ENCODE measurements around the gene ZC3H13. TPM values are rescaled to one million over a fixed set of nuclear protein-coding genes. Genes with fewer than 3 reads are reported as not detected.

The ZC3H13 gene
- total and polyA plus RNA-seq, 2 of the 8 experiments (the other 6 are each of a cell fraction or from before 2014, with no cell fraction given), result 5.1 to 57.8 TPM

DNA sequence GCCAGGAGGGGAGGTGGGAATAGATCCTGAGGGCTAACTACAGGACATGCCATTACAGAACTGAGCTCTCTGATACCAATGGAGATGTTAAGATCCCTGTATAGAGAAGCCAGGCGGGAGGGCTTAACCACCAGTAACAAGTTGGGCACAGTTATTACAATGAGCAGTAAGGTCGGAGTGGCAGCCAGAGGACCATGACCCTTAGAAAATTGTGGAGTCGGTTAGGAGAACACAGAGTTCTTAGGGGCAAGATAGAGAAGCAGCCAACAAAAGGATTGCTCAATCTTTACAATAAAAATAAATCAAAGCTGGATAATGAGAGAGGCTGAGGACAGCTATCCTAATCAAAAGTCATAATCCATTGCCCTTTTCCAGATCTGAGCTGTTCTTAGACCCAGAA is 41.9 kb upstream of the ZC3H13 start:
- Histone ChIP-seq H3K4me1 (replicated peaks in 1 of 4; ENCODE audit: control insufficient read depth in 3 of 4, insufficient read depth in 4 of 4, low read length in 3 of 4) (no peaks in the 10 kb centered on the region), H3K4ac (replicated peaks; ENCODE audit: insufficient read length, low read depth, low read length) (no peak overlapping the region), H2BK5ac (ENCODE audit: low read depth, low read length) (no peak overlapping the region), H3K23ac (ENCODE audit: insufficient read length) (no peak overlapping the region), H3K27me3 (replicated peaks in 1 of 4; ENCODE audit: control insufficient read depth in 3 of 4, extremely low read depth in 1 of 4, insufficient read depth in 3 of 4, low read length in 3 of 4) (peaks cover 0 to 1% (median 0%) of the 10 kb centered on the region in 4 experiments; a peak in 1 of 7 replicates), H2BK20ac (ENCODE audit: low read length) (no peak overlapping the region), H3K79me1 (ENCODE audit: low read depth, low read length) (no peaks in the 10 kb centered on the region), H3K18ac (ENCODE audit: extremely low read depth, low read length) (no peak overlapping the region), H3K79me2 (ENCODE audit: control insufficient read depth in 1 of 2, insufficient read depth in 2 of 2, low read length in 2 of 2) (no peaks in the 10 kb centered on the region), H3K36me3 (ENCODE audit: control insufficient read depth in 2 of 4, insufficient read depth in 4 of 4, low read length in 3 of 4) (no peaks in the 10 kb centered on the region), H2BK15ac (ENCODE audit: low read length) (no peak overlapping the region), H2AFZ (ENCODE audit: low read length) (no peak overlapping the region), H4K5ac (ENCODE audit: insufficient read length, low read depth, low read length) (no peak overlapping the region), H3K56ac (replicated peaks; ENCODE audit: insufficient read length, low read depth, low read length) (no peak overlapping the region), H3K4me2 (ENCODE audit: insufficient read depth in 1 of 2, low read depth in 2 of 2, low read length in 2 of 2) (no peak overlapping the region), H2BK120ac (replicated peaks; ENCODE audit: low read depth, low read length) (no peak overlapping the region), H3K23me2 (ENCODE audit: low read depth, low read length) (no peaks in the 10 kb centered on the region), H3K4me3 (ENCODE audit: extremely low read depth in 1 of 4, insufficient read depth in 2 of 4, low read depth in 3 of 4, low read length in 4 of 4) (no peak overlapping the region), H4K8ac (ENCODE audit: extremely low read depth, insufficient read depth, low read length) (no peak overlapping the region), H2BK12ac (ENCODE audit: low read depth, low read length) (no peak overlapping the region), H3K9me3 (ENCODE audit: insufficient read depth in 2 of 2, low read depth in 1 of 2, low read length in 1 of 2) (no peaks in the 10 kb centered on the region), H3K14ac (ENCODE audit: insufficient read length) (no peak overlapping the region), H4K91ac (replicated peaks; ENCODE audit: insufficient read length, low read length) (no peak overlapping the region), H3K9ac (replicated peaks in 1 of 4; ENCODE audit: extremely low read depth in 1 of 4, low read depth in 3 of 4, low read length in 3 of 4) (no peak overlapping the region), H4K20me1 (replicated peaks in 1 of 2; ENCODE audit: control insufficient read depth in 1 of 2, insufficient read depth in 2 of 2, low read length in 2 of 2) (no peaks in the 10 kb centered on the region), H3K27ac (ENCODE audit: low read depth, low read length) (no peak overlapping the region), H2AK5ac (ENCODE audit: low read depth, low read length) (no peak overlapping the region)
- POLR2A ChIA-PET (ENCODE audit: partially characterized antibody), result no interaction called here
- CTCF ChIA-PET (ENCODE audit: partially characterized antibody), result interaction anchor here (0.7 to 1.8 kb wide), 3 partner anchors 8 to 32 kb away, joined by 3 to 6 read pairs (median 3); no protein-coding TSS in a partner anchor
- no peak for FAIRE-seq
- WGBS, 2 experiments (ENCODE audit: extremely low coverage in 1 of 2, insufficient coverage in 1 of 2, insufficient read length in 1 of 2, insufficient replicate concordance in 2 of 2, low coverage in 1 of 2, low lambda C conversion rate in 2 of 2, missing lambda C conversion rate in 1 of 2), result 93% methylated on average over 3 of the region's 3 CpGs; no CpG with 5 or more reads in 1 of the 2 experiments
- no peak for DNase-seq (ENCODE audit: low read depth in 1 of 2, low spot score in 2 of 2)
- TF ChIP-seq RBBP5 (IDR thresholded peaks at IDR 0.05; ENCODE audit: borderline replicate concordance, low read depth, low read length), result no peak
- no peak for TF ChIP-seq NRF1 (IDR thresholded peaks at IDR 0.05; ENCODE audit: low read depth, low read length)
- TF ChIP-seq SP4 (IDR thresholded peaks at IDR 0.05; ENCODE audit: low read length), result no peak
- TF ChIP-seq PHF8 (conservative IDR thresholded peaks at IDR 0.05; ENCODE audit: low read depth, low read length), result no peak
- TF ChIP-seq TEAD4 (IDR thresholded peaks at IDR 0.05; ENCODE audit: low read depth, low read length), result no peak
- no peak for TF ChIP-seq CHD1 (IDR thresholded peaks at IDR 0.05; ENCODE audit: low read depth, low read length)
- TF ChIP-seq HDAC6 (IDR thresholded peaks at IDR 0.05; ENCODE audit: low read depth, low read length), result no peak
- TF ChIP-seq, protein P1, sequence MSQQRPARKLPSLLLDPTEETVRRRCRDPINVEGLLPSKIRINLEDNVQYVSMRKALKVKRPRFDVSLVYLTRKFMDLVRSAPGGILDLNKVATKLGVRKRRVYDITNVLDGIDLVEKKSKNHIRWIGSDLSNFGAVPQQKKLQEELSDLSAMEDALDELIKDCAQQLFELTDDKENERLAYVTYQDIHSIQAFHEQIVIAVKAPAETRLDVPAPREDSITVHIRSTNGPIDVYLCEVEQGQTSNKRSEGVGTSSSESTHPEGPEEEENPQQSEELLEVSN (IDR thresholded peaks at IDR 0.05), result no peak
- no peak for TF ChIP-seq HDAC2 (IDR thresholded peaks at IDR 0.05; ENCODE audit: borderline replicate concordance in 1 of 2, low read depth in 2 of 2, low read length in 2 of 2)
- TF ChIP-seq BACH1 (IDR thresholded peaks at IDR 0.05; ENCODE audit: low read length), result no peak
- no peak for TF ChIP-seq TBP (IDR thresholded peaks at IDR 0.05; ENCODE audit: low read depth, low read length)
- TF ChIP-seq RNF2 (IDR thresholded peaks at IDR 0.05; ENCODE audit: borderline replicate concordance, low read depth, low read length, missing control alignments, poor library complexity, severe bottlenecking), result no peak
- TF ChIP-seq TAF1 (IDR thresholded peaks at IDR 0.05; ENCODE audit: low read depth, low read length), result no peak
- no peak for TF ChIP-seq RAD21 (IDR thresholded peaks at IDR 0.05 in 1 of 2, conservative IDR thresholded peaks at IDR 0.05 in 1 of 2; ENCODE audit: low read depth in 2 of 2, low read length in 2 of 2)

All from H1 (cell line).